ENCODE data around the gene CFAP45.

CFAP45 gene

DNA sequence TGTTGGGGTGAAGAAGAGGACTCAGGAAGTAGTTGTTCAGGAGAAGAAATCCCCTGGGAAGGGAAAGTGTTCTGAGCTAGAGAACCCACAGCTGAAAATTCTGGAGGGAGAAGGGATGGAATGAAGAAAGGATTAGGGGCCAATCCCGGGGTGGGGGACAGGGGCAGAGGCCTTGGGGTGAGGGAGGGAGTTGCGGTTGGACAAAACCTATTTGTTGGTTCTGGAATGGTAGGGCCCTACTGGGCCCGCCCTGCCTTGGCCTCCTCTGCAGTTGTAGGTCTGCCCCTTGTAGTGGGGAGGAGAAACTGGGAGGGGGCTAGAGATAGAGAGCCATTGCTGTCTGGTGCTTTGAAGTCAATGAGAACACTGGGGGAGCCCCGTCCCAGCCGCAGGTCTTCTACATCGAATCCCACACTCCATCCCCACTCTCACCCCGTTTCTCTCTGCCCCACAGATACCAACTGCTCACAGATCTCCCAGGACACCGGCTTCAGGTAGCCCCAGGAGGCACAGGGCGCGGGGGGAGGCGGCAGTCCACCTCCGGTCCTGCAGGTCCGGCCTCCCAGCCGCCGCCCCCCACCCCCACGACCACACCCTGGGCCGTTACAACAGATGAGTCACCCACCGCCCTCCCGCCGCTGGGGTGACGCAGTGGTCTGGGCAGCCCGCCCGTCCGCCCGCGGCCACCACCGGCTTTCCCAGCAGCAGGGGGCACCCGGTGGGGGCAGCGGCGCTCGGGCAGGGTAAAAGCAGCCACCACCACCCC is 24.2 kb upstream of the CFAP45 start:
- in situ Hi-C loops (cut with MboI; ENCODE audit: low sequenced_read_pairs) = no loop called here

DNA sequence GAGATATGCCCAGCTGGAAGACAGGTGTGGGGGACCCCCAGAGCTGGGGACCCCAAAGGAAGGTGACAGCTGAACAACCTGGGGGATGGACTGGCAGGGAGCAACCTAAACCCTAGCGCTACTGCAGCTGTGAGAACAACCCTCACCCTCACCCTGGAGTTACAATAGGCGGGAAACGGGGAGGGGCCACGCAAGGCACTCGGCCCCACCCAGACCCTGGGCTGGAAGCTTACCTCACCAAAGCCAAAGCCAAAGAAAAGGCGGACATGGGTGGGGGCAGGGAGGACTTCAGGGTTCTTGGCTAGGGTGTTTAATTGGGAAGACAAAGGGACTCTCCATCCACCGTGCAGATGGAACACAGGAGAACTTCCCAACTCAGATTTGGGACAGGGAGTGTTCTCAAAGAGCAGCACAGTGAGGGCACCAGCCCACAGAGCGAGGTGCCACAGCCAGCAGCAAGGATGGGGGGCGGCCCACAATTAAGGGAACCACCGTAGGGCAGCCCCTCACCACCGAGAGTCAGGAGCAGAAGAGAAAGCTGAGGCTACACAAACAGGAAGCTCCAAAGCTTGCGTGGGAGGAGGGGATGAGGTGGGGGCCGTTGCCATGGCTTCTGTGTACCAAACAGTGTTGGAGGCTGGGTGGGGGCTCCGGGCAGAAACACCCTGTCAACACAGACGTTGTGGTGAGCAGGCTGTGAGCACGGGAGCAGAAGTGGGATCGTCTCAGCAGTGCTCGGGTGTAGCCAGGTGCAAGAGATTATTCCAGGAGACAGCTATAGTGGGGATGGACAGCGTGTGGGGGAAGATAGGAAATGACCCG is 23.4 kb upstream of the CFAP45 start:
- in situ Hi-C loops (cut with MboI; ENCODE audit: low sequenced_read_pairs) = no loop called here

DNA sequence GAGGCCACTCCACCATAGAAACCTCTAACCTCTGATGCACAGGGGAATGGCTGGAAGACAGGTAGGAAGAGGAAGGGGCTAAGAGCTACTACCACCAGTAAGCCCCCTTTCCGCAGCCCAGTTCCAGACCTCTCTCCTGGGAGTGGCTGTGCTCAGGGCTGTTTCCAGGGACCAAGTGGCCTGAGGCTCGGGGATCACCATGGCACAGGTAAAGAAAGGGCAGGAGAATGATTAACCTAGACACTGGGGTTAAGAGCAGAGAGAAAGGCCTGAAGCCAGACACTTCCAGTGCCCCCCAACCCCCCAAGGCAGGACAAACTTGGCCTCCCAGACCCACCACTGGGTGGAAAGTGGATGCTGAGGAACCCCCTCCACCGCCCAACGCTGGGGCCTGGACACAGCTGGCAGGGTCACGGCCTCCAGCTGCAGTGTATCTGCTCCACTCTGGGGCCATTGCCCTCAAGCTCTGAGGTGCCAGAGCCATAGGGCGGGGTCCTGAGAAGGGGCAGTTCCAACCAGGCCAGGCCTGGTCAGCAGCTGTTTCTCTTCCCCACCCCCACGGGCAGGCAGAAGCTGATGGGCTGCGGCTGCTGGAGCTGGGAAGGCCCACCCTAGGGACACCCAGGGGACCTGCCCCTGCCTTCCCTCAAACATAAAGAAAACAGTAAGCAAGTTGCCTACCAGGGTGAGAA is 22.7 kb upstream of the CFAP45 start:
- in situ Hi-C loops (cut with MboI; ENCODE audit: low sequenced_read_pairs) = no loop called here

DNA sequence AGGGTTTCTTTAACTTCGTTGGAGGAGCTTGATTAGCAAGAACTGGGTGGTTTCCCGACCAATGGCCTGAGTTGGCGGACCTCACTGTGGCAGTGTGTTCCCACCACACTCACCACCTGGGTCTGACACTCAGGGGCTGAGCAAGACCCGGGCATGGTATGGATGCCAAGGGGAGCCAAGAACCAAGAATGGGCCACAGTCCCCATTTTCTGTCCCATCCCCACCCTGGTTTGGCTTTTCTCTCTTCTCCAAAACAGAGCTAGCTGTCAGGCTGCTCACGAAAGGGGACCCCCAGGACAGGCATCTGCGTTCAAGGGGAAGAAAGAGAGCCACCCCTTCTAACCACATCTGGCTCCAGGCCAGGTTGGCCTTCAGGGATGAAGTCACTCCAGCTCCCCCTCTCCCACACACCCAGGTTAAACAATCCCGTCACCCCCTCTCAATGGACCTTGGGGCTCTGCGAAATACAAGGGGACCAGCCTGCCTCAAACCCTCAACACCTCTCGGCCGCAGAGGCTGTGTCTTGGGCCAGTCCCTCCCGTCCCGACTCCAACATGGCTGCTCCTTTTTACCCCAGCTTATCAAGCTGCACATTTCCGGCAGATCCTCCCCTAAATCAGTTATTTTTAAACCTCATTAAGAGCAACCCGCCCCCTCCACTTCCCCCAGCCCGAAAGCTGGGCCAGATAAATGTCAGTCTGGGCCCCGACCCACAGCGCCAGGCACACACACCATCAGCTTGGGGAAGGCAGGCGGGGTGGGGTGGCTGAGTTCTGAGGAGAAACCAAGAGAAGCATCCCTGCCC is 21.9 kb upstream of the CFAP45 start:
- in situ Hi-C loops (cut with MboI; ENCODE audit: low sequenced_read_pairs) = no loop called here

DNA sequence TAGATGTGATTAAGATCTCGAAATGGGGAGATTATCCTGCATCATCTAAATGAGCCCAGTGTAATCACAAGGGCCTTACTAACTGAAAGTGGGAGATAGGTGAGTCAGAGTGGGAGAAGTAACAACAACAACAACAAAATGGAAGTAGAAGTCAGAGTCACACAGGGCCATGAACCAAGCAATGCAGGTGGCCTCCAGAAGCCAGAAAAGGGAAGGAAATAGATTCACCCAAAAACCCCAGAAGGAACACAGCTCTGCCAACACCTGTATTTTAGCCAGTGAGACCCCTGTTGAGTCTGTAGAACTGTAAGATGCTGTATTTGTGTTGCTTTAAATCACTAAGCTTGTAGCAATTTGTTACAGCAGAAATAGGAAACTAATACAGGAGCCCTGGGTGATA is 21.3 kb upstream of the CFAP45 start:
- in situ Hi-C loops (cut with MboI; ENCODE audit: low sequenced_read_pairs) = no loop called here

DNA sequence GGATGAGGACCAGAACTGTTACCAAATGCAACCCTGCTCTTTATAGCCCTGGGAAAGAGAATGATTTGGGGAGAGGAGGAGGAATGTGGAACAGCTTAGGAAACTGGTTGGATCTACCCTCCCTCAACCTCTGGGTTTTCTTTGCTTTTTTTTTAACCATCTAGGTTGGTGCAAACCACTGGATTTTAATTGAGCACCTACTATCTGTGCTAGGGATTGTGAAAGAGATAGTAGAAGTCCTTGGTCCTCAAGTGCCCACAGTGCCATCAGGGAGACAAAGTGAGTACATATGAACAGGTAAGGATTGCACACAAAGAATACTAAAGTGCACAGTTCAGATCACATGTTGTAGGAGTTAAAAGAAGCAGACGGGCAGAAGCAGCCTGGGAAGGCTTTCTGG is 20.7 kb upstream of the CFAP45 start:
- in situ Hi-C loops (cut with MboI; ENCODE audit: low sequenced_read_pairs) = no loop called here

DNA sequence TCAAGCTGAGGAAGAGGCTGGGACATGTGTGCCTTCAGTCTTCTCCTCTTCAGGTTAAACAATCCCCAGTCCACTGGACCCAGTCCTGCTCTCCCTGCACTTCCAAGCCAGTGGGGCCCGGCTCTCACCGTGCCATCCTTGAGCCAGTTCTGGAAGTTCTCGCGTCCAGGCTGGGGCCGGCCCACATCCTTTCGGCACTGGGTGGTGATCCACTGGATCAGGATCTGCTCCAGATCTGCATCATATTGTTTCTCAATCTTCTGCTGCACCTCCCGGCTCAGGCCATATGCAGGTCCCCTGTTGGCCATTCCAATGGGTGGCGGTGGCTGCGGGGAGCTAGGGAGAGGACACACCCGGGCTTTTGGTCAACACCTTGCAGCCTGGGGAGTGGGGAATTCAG is 20.2 kb upstream of the CFAP45 start:
- in situ Hi-C loops (cut with MboI; ENCODE audit: low sequenced_read_pairs) = no loop called here

DNA sequence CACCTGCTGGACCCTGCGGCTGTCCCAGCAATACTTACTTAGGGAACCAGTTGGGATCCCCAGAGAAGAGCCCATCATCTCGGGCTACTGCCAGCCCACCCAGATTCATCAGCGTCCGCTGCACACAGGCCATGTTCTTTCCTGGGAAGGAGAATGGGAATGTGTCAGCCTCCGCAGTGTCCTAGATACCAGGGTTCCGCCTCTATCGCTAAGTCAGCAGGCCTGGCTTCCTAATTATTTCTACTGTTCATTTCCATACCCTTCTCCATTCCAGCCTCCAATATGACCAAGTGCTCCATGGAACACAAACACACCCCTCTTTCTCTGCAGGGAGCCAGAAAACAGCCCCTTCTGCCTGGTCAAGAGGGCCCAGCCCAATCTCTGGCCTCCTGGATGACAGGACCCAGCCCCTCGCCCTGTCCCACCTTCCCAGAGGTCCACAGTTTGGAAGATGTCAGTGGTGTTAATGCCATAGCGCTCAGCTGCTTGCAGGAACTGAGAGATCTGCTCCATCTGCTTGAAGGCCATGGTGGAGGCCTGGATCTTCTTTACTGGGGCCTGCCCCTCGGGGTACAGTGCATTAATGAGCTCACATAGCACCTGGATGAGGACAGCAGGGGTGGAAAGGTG is 19.4 kb upstream of the CFAP45 start:
- in situ Hi-C loops (cut with MboI; ENCODE audit: low sequenced_read_pairs) = no loop called here

DNA sequence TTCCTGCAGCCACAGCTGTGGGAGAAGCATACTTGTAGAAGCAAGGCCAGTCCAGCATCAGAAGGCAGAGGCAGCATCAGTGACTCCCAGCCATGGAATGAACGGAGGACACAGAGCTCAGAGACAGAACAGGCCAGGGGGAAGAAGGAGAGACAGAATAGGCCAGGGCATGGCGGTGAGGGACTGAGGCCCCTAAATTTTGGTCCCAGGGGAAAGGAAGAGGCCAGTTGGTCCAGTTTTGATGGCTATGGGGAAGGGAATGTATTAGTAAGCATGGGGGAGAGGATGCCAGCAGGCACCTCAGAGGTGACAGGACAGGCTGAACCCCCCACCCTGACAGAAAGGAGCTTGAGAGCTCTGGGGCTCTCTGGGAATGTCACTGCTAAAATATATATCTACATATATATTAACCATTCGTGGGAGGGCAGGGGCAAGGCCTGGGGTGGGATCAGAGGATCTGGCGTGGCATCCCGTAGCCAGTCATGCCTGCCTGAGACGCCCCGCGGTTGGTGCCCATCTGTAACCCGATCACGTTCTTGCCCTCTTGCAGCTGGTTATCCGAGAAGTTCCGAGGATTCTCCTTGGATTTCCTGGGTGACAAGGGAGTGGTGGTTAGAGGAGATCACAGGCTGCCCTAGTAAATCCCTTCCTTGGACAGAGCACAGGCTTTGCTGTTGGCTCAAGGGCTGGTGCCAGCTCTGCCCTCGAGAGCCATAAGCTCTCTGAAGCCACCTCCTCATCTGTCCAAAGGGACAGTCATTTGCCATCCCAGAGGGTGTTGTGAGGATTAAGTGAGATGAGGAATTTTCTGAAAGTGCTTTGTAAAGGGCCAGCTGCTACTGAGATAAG is 18.6 kb upstream of the CFAP45 start:
- in situ Hi-C loops (cut with MboI; ENCODE audit: low sequenced_read_pairs) = no loop called here

DNA sequence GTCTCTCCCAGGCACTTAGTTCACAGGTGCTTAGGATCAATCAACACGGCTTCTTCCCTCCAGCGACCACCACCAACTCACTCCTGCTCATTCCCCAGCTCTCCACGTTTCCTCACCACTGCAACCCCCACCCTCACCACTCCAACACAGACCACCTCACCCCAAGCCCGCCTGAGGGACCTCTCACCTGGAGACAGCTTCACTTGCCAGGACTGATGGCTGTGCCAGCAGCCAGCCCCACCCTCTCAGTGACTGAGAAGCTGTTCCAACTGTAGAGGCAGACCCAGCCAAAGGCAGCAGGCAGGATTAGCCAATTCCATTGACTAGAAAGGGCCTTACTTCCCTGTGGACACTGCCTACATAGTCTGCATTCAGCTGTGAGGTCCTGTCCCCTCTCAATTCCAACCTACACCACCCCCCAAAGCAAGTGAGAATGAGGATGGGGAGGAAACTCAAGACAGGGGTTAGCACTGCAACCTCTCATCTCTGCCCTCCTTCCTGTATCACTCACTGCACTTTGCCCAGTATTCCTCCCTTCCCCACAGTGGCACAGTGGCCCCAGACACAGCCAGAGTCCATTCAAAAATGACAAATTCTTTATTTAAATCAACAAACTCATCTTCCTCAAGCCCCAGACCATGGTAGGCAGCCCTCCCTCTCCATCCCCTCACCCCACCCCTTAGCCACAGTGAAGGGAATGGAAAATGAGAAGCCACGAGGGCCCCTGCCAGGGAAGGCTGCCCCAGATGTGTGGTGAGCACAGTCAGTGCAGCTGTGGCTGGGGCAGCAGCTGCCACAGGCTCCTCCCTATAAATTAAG is 17.8 kb upstream of the CFAP45 start:
- in situ Hi-C loops (cut with MboI; ENCODE audit: low sequenced_read_pairs) = no loop called here

DNA sequence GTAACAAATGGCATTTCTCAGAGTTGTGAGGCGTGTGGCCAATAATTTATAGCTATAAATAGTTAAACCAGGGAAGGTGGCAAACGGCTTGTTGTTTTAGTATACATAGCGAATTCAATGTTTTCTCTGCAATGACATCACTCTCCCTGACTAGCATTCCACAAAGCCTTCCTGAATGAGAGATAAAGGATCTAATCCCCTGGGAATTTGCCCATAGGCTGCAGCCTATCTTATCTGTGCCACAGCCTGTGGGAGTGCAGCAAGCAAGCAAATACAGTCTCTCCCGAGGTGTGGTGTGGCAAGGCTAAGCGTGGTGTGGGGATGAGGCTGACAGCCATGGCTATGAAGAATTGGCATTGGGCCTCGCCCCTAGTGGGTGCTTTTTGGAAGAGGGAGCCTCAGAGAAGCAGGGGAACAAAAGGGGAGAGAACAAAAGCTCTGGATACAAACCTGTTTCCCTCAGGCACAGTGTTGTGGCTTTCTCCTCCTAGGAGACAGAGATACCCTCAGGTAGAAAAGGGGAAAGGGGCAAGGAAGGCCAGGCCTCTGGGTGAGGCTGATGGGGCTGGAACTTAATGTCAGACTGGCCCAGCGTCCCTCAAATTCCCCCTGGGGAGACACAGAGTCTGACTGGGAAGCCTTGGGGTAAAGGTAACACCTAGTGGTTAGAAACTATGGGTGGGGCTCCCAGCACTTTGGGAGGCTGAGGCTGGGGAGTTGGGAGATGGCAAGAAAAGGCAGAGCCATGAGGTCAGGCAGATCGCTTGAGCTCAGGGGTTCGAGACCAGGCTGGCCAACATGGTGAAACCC is 16.5 kb upstream of the CFAP45 start:
- in situ Hi-C loops (cut with MboI; ENCODE audit: low sequenced_read_pairs) = no loop called here

DNA sequence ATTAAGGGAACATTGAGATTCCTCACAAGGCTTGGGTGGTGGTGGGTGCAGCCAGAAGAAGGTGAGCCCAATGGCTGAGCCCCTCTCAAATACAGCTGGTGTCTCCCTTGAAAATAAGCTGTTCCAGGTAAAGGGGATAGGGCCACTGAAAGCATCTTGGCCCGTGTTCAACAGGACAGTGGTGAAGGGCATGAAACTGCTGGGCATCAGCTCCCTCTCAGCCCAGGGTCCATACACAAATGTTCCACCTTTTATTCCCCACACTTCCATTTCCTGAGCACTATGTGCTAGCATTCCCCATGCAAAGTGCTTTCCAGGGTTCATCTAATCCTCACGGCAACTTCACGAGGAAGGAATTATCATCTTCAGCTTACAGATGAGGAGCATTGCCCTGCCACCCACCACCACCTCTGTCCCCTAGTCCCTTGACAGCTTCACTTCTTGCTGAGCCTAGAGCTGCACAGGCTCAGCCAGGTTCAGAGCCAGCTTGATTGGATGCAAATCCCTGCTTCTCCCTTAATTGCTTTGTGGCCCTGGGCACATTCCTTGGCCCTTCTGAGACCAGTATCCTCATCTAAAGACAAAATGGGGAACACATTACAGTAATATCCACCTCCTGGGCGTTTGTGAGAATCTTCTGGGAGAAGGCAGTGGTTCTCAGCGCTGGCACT is 15.7 kb upstream of the CFAP45 start:
- in situ Hi-C loops (cut with MboI; ENCODE audit: low sequenced_read_pairs) = no loop called here

DNA sequence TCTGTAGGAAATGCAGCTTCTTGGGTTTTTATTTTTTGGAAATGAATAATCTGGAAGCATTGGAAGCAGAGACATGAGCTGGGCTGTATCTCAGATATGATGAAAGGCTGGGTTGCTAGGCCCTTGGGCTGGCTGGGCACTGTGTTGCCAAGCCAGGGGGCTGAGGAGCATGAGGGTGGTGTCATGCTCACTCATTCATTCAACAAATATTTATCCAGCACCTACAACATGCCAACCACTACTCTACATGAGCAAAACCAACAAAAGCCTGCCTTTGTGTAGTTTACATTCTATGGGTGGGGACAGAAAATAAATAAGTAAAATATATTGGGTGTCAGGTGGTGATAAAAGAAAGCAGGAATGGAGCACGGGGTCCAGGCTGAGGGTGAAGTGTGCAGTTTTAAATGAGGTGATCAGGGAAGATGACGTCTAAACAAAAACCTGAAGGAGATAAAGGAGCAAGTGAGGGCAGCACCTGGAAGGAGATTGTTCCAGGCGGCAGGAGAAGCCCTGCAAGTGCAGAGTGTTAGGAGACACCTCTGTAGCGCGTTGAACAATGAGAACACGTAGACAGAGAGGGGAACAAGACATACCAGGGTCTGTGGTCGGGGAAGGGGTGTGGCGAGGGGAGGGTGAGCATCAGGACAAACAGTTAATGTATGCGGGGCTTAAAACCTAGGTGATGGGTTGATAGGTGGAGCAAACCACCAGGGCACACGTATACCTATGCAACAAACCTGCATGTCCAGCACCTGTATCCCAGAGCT is 14.5 kb upstream of the CFAP45 start:
- in situ Hi-C loops (cut with MboI; ENCODE audit: low sequenced_read_pairs) = no loop called here

DNA sequence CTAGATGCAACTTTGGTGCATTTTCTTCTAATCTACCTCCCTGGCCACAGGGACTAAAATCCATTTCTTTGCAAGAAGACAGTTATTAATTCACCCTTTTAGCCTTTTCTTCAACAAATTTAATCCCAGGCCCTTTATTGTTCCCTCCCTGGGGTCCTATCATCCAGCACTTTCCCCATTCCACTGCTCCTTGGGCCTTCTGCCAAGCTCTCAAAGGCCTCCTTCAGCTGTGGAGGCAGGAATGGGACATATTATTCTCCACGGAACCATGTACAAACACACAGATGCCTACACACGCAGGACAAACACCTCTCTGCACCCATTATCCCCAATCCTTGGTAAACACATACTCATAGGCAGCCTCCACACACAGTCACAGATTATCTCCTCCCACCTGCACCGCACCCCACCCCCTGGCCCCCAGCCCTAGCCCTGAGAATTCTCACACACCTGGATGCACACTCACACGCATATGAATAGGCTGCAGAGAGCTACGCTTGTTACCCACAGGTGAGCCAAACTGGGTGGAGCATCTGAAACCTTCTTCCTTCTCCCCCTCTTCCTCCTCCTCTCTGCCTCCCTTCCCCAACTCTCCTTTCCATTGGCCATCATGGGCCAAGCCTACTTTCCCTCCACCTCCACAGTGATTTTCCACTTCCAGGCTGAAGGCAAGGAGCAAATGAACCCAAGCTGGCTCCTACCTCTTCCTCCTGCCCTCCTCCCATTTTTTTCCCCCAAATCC is 13.7 kb upstream of the CFAP45 start:
- in situ Hi-C loops (cut with MboI; ENCODE audit: low sequenced_read_pairs) = no loop called here

DNA sequence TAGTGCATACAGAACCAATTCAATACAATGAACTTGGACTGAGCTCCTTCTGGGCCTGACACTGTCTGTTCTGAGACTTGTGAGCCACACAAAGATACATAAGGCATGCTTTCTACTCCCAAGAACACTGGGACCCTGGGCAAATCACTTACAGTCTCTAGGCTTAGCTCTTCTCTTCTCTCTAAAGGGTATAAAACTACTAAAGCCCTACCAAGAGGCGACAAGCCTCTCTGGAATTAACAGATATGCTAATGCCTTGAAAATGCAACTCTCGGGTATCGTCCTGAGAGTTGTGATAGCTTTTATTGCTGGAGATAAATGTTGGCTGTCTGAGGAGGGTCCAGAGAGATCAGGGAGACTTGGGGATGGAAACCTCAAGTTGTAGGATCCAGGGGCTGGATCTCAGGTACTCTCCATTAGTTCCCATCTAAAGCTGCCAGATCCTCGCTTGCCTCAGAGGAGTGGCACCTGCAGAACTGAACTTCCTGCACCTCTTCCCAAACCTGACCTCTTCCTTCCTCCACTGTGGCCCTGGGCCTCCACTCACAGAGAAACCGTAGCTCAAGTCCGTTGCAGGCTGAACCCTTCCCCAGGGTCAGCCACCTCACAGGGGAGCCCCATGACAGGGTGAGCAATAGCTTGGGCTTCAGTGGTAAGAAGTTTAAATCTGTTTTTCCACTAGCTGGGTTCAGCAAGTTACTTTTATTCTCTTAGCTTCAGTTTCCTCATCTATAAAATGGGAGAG is 11.5 kb upstream of the CFAP45 start:
- in situ Hi-C loops (cut with MboI; ENCODE audit: low sequenced_read_pairs) = no loop called here
